Hepatocyte (in vitro differentiated cells): ENCODE data around the gene ZNF302.

ENCODE experiments used
- EZH2 ChIP-seq: fragments of 200-600 bp; sonication (generic); IDR thresholded peaks from 2 replicates; pipeline ENCODE4 v1.6.1; 2016; ENCODE audit warnings: antibody characterized with exemption, mild to moderate bottlenecking, borderline replicate concordance
- TF ChIP-seq, protein P1 (sequence below): fragments of 200-600 bp; sonication (generic); IDR thresholded peaks from 2 replicates; pipeline ENCODE4 v1.5.1; 2016; ENCODE audit warnings: antibody characterized with exemption, mild to moderate bottlenecking; ENCODE audit not compliant: poor library complexity

DNA sequence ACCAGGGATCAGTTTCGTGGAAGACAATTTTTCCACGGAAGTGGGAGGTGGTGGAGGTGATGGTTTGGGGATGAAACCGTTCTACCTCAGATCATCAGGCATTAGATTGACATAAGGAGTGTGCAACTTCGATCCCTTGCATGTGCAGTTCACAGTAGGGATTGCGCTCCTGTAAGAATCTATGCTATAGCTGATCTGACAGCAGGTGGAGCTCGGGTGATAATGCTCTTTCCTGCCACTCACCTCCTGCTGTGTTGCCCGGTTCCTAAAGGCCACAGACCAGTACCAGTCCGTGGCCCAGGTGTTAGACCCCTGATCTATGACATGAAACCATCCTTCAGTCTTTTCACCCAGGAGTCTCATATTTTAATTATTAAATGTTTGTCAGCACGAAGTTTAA is 4.0 kb downstream of the ZNF302 start:
- TF ChIP-seq, protein P1, sequence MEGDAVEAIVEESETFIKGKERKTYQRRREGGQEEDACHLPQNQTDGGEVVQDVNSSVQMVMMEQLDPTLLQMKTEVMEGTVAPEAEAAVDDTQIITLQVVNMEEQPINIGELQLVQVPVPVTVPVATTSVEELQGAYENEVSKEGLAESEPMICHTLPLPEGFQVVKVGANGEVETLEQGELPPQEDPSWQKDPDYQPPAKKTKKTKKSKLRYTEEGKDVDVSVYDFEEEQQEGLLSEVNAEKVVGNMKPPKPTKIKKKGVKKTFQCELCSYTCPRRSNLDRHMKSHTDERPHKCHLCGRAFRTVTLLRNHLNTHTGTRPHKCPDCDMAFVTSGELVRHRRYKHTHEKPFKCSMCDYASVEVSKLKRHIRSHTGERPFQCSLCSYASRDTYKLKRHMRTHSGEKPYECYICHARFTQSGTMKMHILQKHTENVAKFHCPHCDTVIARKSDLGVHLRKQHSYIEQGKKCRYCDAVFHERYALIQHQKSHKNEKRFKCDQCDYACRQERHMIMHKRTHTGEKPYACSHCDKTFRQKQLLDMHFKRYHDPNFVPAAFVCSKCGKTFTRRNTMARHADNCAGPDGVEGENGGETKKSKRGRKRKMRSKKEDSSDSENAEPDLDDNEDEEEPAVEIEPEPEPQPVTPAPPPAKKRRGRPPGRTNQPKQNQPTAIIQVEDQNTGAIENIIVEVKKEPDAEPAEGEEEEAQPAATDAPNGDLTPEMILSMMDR = no peak
- TF ChIP-seq EZH2 = no peak
